DND-41 (cell line): Measurements from ENCODE around the gene HCST.
A peak's percentile ranks its signal among the peaks of the same experiment; 100 is the strongest.

Experiments used
- ATAC-seq: fragments of 200-7000 bp; cut with Tn5 transposase; 3 replicates; pipeline ENCODE4 v1.9.1; 2021; ENCODE audit warnings: low read depth; ENCODE audit not compliant: insufficient read depth
- DNase-seq: peaks from one replicate; pipeline ENCODE4 v3.0.0-alpha.2; 2020
- H2AFZ ChIP-seq: 2 replicates; pipeline ENCODE4 v1.6.0; 2012; ENCODE audit warnings: low read depth, low read length
- H3K27ac ChIP-seq: 2 replicates; pipeline ENCODE4 v1.5.1; 2012; ENCODE audit warnings: low read length, inconsistent platforms
- H3K27me3 ChIP-seq: fragments of 200-600 bp; sonication (generic); 2 replicates; pipeline ENCODE4 v1.6.0; 2012; ENCODE audit warnings: low read length, mild to moderate bottlenecking, inconsistent platforms; ENCODE audit not compliant: insufficient read depth, poor library complexity
- H3K36me3 ChIP-seq: 2 replicates; pipeline ENCODE4 v1.5.1; 2012; ENCODE audit warnings: low read length, inconsistent platforms; ENCODE audit not compliant: insufficient read depth
- H3K4me1 ChIP-seq: 2 replicates; pipeline ENCODE4 v1.5.1; 2012; ENCODE audit warnings: mild to moderate bottlenecking, low read length; ENCODE audit not compliant: insufficient read depth
- H3K4me2 ChIP-seq: 2 replicates; pipeline ENCODE4 v1.6.0; 2012; ENCODE audit warnings: mild to moderate bottlenecking, moderate library complexity, low read length, inconsistent platforms; ENCODE audit not compliant: insufficient read depth
- H3K4me3 ChIP-seq, 2 experiments: fragments of 200-600 bp in 1 of 2; shearing (Covaris generic) in 1 of 2; 2 replicates each; pipeline ENCODE4 v1.5.1; 2012 to 2016; ENCODE audit warnings: inconsistent platforms in 2 of 2, low read length in 2 of 2, mild to moderate bottlenecking in 2 of 2, low read depth in 1 of 2, moderate library complexity in 1 of 2
- H3K79me2 ChIP-seq: 2 replicates; pipeline ENCODE4 v1.6.0; 2012; ENCODE audit warnings: low read length, inconsistent platforms; ENCODE audit not compliant: insufficient read depth
- H3K9ac ChIP-seq: 2 replicates; pipeline ENCODE4 v1.6.0; 2012; ENCODE audit warnings: low read depth, mild to moderate bottlenecking, inconsistent platforms, low read length, moderate library complexity
- H3K9me3 ChIP-seq: 2 replicates; pipeline ENCODE4 v1.5.1; 2012; ENCODE audit warnings: low read length, moderate library complexity, mild to moderate bottlenecking, inconsistent platforms; ENCODE audit not compliant: insufficient read depth, severe bottlenecking
- H4K20me1 ChIP-seq: 2 replicates; pipeline ENCODE4 v1.6.0; 2012; ENCODE audit warnings: low read length; ENCODE audit not compliant: insufficient read depth
- EZH2 ChIP-seq: IDR thresholded peaks from 3 replicates; pipeline ENCODE4 v1.6.1; 2012; ENCODE audit warnings: borderline replicate concordance, low read depth, mild to moderate bottlenecking, moderate library complexity, low read length, inconsistent platforms; ENCODE audit not compliant: severe bottlenecking
- TF ChIP-seq, protein P1 (sequence below): IDR thresholded peaks from 2 replicates; pipeline ENCODE4 v1.5.1; 2012; ENCODE audit warnings: borderline replicate concordance, low read length, moderate library complexity, mild to moderate bottlenecking; ENCODE audit not compliant: poor library complexity, severe bottlenecking; ENCODE audit errors: extremely low read depth

HCST gene

DNA sequence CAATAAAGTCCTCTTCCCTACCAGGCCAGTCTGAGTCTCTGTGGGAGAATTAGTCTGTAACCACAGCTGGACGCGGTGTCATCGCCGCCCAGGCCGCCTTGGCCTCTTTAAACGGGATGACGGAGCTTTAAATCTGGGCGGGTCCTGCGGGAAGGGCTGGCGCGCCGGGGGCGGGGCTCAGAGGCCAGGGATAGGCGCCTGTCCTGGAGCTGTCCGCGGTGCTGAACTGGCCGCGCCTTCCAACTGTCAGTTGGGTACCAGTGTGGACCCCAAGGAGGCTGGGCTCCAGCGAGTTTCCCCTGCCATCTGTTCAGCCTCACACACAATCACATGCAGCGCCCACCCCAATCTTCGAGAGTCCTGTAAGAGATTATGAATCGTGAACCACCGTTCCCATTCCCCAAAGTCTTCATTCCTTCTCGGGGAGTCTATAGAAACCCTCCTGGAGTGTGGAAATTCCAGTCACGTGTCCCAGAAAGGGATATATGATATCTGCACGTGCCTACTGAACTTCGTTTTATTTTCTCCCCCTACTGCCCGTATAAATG lies 22.5 kb upstream of the HCST start:
- Histone ChIP-seq H4K20me1 (peaks cover 8% of the 10 kb centered on the region), H3K4me1 (peaks cover 6% of the 10 kb centered on the region), H3K4me2 (peak overlapping the region; percentile 51; the same call in 1 of the 2 replicates), H3K27me3 (no peaks in the 10 kb centered on the region), H3K9me3 (no peaks in the 10 kb centered on the region), H2AFZ (no peak overlapping the region), H3K36me3 (no peaks in the 10 kb centered on the region), H3K27ac (no peak overlapping the region), H3K9ac (no peak overlapping the region), H3K4me3 (no peak overlapping the region), H3K79me2 (no peaks in the 10 kb centered on the region)
- ATAC-seq: peak; percentile 98
- DNase-seq: peak; percentile 91
- TF ChIP-seq, protein P1, sequence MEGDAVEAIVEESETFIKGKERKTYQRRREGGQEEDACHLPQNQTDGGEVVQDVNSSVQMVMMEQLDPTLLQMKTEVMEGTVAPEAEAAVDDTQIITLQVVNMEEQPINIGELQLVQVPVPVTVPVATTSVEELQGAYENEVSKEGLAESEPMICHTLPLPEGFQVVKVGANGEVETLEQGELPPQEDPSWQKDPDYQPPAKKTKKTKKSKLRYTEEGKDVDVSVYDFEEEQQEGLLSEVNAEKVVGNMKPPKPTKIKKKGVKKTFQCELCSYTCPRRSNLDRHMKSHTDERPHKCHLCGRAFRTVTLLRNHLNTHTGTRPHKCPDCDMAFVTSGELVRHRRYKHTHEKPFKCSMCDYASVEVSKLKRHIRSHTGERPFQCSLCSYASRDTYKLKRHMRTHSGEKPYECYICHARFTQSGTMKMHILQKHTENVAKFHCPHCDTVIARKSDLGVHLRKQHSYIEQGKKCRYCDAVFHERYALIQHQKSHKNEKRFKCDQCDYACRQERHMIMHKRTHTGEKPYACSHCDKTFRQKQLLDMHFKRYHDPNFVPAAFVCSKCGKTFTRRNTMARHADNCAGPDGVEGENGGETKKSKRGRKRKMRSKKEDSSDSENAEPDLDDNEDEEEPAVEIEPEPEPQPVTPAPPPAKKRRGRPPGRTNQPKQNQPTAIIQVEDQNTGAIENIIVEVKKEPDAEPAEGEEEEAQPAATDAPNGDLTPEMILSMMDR: no peak
- TF ChIP-seq EZH2: no peak

DNA sequence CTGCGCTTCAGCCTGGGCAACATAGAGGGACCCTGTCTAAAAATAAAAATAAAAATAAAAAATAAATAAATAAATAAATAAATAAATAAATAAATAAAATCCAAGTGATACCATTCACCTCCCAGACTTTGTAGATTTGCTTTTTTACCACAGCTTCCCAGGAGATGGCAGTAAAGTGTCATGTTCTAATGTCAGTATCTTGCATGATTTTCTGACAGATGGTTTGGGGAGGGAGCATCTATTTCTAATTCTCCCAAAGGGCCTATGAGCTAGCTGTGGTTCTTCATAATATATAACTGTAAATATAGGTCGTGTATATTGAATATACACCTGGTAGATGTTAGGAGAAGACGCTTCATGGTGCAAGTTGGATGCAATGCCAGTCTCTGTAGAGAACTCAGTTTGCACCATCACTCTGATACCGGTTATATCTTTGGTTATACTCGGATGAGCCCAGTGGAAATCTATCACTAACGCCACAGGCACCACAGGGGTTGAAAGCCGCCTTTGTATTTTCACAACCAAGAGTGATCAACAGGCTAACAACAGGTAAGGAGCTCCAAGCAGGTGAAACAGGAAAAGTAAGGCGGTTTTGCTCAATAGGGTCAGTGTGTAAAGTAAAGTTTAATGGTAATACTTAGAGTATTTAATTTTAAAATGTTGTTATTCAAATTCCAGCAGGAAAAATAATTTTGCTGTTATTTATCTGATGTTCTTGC lies 20.1 kb upstream of the HCST start:
- Histone ChIP-seq H3K4me3 (no peak overlapping the region), H3K79me2 (no peaks in the 10 kb centered on the region), H4K20me1 (peaks cover 8% of the 10 kb centered on the region), H3K27ac (no peak overlapping the region), H3K4me2 (no peak overlapping the region), H3K9ac (no peak overlapping the region), H2AFZ (no peak overlapping the region), H3K36me3 (no peaks in the 10 kb centered on the region), H3K4me1 (peaks cover 6% of the 10 kb centered on the region), H3K27me3 (no peaks in the 10 kb centered on the region), H3K9me3 (no peaks in the 10 kb centered on the region)
- TF ChIP-seq EZH2: no peak
- TF ChIP-seq, protein P1: peak; percentile 70
- peak; percentile 44; the same call in 2 of the 3 replicates for ATAC-seq
- peak; percentile 43 for DNase-seq

DNA sequence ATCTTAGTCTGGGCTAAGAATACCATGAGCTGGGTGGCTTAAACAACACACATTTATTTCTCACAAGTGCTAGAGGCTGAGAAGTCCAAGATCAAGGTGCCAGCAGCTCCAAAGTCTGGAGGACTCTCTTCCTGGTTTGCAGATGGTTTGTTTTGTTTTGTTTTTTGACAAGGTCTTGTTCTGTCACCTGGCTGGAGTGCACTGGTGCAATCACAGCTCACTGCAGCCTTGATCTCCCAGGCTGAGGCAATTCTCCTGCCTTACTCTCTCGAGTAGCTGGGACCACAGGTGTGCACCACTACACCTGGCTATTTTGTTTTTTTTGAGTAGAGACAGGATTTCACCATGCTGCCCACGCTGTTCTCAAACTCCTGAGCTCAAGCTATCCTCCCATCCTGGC lies 18.4 kb upstream of the HCST start:
- no peak for ATAC-seq
- no peak for DNase-seq

More for the DNA sequence above, 18.4 kb upstream of the HCST start:
- H3K4me1 ChIP-seq: peaks cover 6% of the 10 kb centered on the region
- H3K27ac ChIP-seq: no peak overlapping the region
- H4K20me1 ChIP-seq: peaks cover 8% of the 10 kb centered on the region
- no peaks in the 10 kb centered on the region for H3K9me3 ChIP-seq
- no peaks in the 10 kb centered on the region for H3K27me3 ChIP-seq
- no peak overlapping the region for H3K9ac ChIP-seq
- H3K4me2 ChIP-seq: no peak overlapping the region
- peaks cover 11% of the 10 kb centered on the region for H3K36me3 ChIP-seq
- H3K79me2 ChIP-seq: no peaks in the 10 kb centered on the region
- TF ChIP-seq, protein P1: no peak
- H2AFZ ChIP-seq: no peak overlapping the region
- H3K4me3 ChIP-seq: no peak overlapping the region
